ENCODE results near the gene SMIM41. TPM values are rescaled to one million over a fixed set of nuclear protein-coding genes. Genes with fewer than 3 reads are reported as not detected.

Gene SMIM41
- total and polyA plus RNA-seq, 10 of the 15 experiments (the other 5 are each of a cell fraction or from before 2014, with no cell fraction given), result not detected

DNA sequence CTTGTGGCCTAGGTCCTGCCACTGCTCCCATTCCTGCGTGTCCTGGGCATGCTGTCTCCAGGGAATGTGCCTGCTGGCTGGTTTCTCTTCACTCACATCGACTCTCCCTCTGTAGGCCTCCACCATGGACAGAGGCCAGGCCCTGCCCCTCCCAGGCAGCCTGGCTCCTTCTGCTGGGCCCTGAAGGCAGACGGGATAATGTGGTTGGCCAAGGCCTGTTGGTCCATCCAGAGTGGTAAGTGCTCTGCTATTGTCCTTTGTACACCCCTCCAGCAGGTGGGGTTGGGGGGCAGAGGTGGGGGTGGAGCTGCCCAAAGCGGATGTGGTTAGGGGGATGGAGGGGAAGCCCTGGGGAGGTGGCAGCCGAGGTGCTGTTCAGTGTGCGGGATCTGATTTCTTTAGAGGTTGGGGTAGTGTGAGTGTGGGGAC is 37.8 kb upstream of the SMIM41 start (continued):
- TF ChIP-seq, protein P1, sequence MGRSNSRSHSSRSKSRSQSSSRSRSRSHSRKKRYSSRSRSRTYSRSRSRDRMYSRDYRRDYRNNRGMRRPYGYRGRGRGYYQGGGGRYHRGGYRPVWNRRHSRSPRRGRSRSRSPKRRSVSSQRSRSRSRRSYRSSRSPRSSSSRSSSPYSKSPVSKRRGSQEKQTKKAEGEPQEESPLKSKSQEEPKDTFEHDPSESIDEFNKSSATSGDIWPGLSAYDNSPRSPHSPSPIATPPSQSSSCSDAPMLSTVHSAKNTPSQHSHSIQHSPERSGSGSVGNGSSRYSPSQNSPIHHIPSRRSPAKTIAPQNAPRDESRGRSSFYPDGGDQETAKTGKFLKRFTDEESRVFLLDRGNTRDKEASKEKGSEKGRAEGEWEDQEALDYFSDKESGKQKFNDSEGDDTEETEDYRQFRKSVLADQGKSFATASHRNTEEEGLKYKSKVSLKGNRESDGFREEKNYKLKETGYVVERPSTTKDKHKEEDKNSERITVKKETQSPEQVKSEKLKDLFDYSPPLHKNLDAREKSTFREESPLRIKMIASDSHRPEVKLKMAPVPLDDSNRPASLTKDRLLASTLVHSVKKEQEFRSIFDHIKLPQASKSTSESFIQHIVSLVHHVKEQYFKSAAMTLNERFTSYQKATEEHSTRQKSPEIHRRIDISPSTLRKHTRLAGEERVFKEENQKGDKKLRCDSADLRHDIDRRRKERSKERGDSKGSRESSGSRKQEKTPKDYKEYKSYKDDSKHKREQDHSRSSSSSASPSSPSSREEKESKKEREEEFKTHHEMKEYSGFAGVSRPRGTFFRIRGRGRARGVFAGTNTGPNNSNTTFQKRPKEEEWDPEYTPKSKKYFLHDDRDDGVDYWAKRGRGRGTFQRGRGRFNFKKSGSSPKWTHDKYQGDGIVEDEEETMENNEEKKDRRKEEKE (IDR thresholded peaks at IDR 0.05), result no peak
- TF ChIP-seq EED (IDR thresholded peaks at IDR 0.05; ENCODE audit: low read depth), result peak; percentile 26; the same call in 1 of the 2 replicates
- TF ChIP-seq ZNF622 (IDR thresholded peaks at IDR 0.05), result no peak
- no peak for TF ChIP-seq PML (IDR thresholded peaks at IDR 0.05; ENCODE audit: low read length)
- TF ChIP-seq CBX3 (IDR thresholded peaks at IDR 0.05; ENCODE audit: borderline replicate concordance, low read depth), result no peak
- TF ChIP-seq, protein P2, sequence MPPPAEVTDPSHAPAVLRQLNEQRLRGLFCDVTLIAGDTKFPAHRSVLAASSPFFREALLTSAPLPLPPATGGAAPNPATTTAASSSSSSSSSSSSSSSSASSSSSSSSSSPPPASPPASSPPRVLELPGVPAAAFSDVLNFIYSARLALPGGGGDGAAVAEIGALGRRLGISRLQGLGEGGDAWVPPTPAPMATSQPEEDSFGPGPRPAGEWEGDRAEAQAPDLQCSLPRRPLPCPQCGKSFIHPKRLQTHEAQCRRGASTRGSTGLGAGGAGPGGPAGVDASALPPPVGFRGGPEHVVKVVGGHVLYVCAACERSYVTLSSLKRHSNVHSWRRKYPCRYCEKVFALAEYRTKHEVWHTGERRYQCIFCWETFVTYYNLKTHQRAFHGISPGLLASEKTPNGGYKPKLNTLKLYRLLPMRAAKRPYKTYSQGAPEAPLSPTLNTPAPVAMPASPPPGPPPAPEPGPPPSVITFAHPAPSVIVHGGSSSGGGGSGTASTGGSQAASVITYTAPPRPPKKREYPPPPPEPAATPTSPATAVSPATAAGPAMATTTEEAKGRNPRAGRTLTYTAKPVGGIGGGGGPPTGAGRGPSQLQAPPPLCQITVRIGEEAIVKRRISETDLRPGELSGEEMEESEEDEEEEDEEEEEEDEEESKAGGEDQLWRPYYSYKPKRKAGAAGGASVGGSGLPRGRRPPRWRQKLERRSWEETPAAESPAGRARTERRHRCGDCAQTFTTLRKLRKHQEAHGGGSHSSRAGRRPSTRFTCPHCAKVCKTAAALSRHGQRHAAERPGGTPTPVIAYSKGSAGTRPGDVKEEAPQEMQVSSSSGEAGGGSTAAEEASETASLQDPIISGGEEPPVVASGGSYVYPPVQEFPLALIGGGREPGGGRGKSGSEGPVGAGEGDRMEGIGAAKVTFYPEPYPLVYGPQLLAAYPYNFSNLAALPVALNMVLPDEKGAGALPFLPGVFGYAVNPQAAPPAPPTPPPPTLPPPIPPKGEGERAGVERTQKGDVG (CRISPR knock-in tag; IDR thresholded peaks at IDR 0.05), result no peak
- TF ChIP-seq MTA2 (IDR thresholded peaks at IDR 0.05; ENCODE audit: low read depth), result 0 out of 2 replicates have a peak, but pooled peaks have one; percentile 26
- TF ChIP-seq, protein P3, sequence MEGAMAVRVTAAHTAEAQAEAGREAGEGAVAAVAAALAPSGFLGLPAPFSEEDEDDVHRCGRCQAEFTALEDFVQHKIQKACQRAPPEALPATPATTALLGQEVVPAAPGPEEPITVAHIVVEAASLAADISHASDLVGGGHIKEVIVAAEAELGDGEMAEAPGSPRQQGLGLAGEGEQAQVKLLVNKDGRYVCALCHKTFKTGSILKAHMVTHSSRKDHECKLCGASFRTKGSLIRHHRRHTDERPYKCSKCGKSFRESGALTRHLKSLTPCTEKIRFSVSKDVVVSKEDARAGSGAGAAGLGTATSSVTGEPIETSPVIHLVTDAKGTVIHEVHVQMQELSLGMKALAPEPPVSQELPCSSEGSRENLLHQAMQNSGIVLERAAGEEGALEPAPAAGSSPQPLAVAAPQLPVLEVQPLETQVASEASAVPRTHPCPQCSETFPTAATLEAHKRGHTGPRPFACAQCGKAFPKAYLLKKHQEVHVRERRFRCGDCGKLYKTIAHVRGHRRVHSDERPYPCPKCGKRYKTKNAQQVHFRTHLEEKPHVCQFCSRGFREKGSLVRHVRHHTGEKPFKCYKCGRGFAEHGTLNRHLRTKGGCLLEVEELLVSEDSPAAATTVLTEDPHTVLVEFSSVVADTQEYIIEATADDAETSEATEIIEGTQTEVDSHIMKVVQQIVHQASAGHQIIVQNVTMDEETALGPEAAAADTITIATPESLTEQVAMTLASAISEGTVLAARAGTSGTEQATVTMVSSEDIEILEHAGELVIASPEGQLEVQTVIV (IDR thresholded peaks at IDR 0.05; ENCODE audit: borderline replicate concordance, partially characterized antibody), result no peak
- TF ChIP-seq IKZF2 (IDR thresholded peaks at IDR 0.05), result peak in 1 of 2 experiments; percentile 42; a peak in 1 of 4 replicates
- TF ChIP-seq LARP7 (IDR thresholded peaks at IDR 0.05), result no peak
- TF ChIP-seq YY1 (IDR thresholded peaks at IDR 0.05; ENCODE audit: low read depth, low read length), result no peak
- no peak for TF ChIP-seq NR2C1 (IDR thresholded peaks at IDR 0.05)
- no peak for TF ChIP-seq MYC (IDR thresholded peaks at IDR 0.05; ENCODE audit: insufficient read depth, insufficient read length, insufficient replicate concordance, low read length, severe bottlenecking)
- TF ChIP-seq CHD2 (IDR thresholded peaks at IDR 0.05; ENCODE audit: borderline replicate concordance, low read depth, low read length), result 0 out of 2 replicates have a peak, but pooled peaks have one; percentile 26
- 0 out of 2 replicates have a peak, but pooled peaks have one; percentile 66 for TF ChIP-seq NBN (IDR thresholded peaks at IDR 0.05)
- TF ChIP-seq, protein P4, sequence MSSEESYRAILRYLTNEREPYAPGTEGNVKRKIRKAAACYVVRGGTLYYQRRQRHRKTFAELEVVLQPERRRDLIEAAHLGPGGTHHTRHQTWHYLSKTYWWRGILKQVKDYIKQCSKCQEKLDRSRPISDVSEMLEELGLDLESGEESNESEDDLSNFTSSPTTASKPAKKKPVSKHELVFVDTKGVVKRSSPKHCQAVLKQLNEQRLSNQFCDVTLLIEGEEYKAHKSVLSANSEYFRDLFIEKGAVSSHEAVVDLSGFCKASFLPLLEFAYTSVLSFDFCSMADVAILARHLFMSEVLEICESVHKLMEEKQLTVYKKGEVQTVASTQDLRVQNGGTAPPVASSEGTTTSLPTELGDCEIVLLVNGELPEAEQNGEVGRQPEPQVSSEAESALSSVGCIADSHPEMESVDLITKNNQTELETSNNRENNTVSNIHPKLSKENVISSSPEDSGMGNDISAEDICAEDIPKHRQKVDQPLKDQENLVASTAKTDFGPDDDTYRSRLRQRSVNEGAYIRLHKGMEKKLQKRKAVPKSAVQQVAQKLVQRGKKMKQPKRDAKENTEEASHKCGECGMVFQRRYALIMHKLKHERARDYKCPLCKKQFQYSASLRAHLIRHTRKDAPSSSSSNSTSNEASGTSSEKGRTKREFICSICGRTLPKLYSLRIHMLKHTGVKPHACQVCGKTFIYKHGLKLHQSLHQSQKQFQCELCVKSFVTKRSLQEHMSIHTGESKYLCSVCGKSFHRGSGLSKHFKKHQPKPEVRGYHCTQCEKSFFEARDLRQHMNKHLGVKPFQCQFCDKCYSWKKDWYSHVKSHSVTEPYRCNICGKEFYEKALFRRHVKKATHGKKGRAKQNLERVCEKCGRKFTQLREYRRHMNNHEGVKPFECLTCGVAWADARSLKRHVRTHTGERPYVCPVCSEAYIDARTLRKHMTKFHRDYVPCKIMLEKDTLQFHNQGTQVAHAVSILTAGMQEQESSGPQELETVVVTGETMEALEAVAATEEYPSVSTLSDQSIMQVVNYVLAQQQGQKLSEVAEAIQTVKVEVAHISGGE (CRISPR knock-in tag; IDR thresholded peaks at IDR 0.05), result no peak
- TF ChIP-seq BHLHE40 (IDR thresholded peaks at IDR 0.05; ENCODE audit: borderline replicate concordance in 1 of 2, low read depth in 2 of 2, low read length in 1 of 2), result no peak
- TF ChIP-seq NRF1 (conservative IDR thresholded peaks at IDR 0.05; ENCODE audit: low read depth, low read length), result no peak
- TF ChIP-seq SMAD1 (IDR thresholded peaks at IDR 0.05; ENCODE audit: low read depth, partially characterized antibody), result no peak
